ENCODE measurements around the gene GPR39.

GPR39 gene

DNA sequence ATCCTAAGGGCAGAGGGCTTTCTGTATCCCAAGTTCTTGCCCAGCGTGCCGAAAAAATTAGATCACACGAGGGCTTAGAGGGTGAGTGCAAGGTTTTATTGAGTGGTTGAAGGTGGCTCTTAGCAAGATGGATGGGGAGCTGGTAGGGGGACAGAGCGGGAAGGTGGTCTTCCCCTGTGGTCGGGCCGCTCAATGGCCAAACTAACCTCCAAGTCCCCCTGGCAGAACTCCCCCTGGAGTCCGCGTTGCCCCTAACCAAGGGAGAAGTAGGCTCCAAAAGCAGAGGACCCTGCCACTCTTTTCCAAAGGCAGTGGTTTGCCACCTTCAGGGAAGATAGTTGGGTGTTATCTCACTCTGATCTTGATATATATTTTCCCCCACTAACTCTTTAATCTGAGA lies 190.0 kb downstream of the GPR39 start:
- DNase-seq = no peak

DNA sequence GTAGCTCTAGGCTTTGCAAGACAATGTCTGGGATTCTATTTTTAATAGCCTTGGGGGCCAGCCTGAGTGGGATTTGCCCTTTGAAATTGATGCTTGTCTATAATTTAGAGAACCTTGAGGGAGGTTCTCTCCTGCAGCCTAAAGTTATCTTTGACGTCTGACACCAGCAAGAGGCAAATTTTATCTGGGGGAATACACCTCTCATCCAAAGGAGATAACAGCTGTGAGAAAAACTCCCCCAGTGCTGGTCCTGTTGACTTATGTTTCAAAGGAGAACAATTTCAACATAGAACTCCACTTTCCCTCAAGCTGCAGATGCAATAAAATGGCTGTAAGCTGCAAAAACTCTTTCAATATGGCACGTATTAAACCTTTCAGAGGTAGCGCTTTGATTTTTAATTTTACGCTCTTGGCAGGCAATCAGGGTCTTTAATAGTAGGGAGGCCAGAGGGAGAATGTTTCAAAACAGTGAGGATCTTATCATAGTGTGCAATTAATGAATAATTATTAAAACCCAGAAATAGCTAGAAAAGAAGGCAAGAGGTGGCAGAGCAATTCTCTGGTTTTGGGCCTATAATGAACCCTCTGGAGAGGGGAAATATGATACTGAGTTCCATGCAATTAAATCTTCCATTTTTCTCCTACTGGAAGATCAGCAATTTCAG lies 191.0 kb downstream of the GPR39 start:
- no peak for DNase-seq

DNA sequence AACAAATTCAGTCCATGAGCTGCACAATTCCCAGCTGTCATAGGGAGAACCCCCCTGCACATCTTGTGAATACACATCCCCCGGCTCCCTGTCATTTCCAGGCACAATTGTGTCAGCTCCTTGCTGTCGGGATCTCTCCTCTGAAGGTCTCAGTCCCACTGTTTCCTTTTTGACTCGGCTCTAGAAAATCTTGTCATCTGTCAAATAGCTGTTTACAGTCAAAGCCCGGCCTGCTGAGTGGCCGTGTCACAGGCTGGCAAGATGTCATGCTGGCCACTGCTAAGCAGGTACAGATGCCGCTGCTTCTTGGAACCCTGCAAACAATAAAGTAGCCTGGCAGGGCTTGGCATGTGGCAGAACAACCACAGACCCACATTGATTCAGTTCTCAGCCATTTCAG lies 191.7 kb downstream of the GPR39 start:
- DNase-seq = no peak

DNA sequence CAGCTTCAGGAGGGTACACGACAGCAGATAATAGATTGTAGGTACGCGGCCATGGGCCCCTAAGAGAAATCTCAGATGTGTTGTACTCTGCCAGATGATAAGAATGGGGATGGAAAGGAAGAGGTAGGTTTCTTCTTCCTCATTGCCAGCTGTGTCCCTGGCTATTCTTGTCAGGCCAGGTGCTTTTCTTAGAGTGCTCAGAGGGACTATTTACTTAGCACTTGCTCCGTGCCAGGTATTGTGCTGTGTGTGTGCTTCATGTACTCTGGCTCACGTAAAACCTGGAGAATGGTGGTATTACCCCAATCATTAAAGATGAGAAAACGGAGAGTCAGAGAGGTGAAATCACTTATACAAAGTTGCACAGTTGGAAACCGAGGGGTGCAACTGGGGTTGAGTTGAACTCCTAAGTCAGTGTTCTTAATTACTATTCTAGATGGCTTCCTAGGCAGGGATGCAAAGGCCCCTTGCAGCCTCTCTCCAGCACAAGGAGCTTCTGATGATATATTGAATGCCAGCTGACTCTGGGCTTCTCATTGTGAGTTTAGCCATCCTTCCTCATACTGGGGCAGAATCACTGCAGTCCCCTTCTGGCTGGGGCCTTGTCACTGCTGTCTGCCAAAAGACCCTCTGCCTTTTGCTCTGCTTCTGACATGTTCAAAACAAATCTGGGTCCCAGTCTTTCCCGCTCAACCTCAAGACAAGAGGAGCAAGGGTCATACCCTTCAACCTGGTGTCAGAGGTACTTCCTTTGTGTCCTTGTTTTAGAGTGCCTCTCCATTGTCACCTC lies 192.7 kb downstream of the GPR39 start:
- DNase-seq = no peak

DNA sequence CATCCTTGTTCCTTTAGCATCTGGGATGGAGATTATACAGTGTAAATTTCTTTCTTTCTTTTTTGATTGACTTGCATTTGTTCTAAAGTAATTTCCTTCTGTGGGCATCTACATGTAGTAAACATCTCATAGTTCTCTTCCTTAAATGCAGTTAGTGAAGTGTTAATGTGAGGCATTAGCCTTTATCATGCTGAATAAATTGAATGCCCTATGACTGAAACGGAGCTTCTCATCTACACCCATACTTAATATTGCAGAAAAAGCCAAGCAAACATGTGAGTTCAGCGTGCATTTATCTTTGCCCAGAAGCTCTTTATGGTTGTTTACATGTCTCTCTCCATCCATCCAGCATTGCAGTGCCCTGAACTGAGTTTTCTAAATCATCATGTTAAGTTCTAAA lies 195.1 kb downstream of the GPR39 start:
- no peak for DNase-seq

DNA sequence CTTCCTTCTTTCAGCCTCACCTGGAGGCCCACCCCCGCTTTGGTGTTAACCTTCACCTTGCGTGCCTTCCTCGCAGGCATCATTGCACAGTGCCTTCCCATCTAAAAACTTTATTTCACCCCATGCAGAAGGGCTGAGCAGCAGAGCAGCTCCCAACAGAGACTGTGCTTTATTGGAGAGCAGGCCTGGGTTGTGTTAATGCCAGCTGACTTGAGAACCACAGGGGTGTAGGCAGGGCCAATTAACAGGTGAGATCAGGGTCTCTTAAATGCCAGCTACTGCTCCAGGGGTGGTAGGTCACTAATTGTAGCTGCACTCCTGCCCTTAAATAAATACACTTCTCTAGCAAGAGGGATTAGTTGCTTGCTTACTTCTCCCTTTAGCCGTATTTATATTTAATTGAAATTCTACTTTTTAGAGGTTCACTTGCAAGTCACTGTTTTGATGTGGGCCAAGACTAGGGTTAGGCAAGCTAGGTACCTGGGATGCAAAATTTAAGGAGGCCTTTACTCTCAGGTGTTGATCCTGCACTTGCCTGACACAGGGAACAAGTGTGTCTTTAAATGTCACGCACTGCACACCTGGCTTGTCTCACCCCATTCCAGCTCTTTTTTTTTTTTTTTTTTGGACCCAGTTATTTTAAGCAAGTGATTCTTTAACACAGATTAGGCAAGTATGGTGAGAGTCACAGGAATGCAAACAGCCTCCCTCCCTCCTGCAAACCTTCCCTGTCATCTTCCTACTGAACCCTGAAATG lies 198.9 kb downstream of the GPR39 start:
- no peak for DNase-seq

DNA sequence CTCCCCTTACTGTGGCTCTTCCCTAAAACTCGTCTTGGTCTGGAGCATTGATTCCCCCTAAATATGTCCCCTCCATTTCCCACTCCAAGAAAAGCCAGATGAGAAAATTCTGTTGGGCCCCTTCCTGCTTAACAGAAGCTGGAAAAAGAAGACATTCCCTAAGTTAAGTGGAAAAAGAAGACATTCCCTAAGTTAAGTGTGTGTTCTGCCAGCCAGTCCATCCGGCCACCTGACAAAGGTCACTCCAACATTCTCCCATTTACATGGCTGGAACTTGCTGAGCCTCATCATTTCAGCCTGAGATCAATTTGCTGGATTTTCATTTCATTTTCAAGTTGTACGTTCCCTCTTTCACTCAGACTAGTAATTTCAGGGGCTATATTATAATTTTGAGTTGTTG lies 201.4 kb downstream of the GPR39 start:
- no peak for DNase-seq

DNA sequence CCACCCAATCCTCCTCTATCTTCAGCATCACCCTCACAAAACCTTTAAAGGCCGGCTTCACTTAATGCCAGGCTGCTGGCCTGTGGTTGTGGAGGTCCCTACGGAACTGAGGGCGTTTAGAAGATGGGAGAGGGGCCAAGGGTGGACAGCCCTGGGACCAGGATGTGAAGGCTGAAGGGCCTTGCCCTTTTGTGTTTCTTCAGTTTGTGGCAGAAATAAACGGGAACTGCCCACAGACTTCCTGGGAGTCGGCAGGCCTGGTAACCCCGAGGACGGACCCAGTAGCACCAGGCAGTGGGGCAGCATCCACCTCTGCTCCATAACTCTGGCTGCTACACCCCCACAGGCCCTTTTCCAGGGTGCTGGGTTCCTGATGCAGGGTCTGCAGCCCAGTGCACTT lies 202.1 kb downstream of the GPR39 start:
- DNase-seq = no peak

DNA sequence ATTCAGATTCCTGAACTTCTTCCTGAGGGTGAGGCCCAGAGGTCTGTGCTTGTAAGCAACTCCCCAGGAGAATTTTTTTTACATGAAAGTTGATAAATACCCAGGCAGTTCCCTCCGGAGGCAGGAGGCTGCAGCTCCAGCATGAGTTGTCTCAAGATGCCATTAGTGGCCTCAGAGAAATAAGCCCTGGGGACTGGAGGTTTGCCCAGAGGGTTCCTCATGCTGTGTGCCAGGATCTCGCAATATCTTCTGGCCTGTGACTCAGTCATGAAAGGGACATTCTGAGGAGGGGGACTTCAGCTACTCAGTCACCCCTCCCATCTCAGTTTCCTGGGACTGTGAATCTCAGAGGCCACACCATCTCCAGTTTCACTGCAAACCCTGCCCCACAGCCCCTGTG lies 203.5 kb downstream of the GPR39 start:
- no peak for DNase-seq

DNA sequence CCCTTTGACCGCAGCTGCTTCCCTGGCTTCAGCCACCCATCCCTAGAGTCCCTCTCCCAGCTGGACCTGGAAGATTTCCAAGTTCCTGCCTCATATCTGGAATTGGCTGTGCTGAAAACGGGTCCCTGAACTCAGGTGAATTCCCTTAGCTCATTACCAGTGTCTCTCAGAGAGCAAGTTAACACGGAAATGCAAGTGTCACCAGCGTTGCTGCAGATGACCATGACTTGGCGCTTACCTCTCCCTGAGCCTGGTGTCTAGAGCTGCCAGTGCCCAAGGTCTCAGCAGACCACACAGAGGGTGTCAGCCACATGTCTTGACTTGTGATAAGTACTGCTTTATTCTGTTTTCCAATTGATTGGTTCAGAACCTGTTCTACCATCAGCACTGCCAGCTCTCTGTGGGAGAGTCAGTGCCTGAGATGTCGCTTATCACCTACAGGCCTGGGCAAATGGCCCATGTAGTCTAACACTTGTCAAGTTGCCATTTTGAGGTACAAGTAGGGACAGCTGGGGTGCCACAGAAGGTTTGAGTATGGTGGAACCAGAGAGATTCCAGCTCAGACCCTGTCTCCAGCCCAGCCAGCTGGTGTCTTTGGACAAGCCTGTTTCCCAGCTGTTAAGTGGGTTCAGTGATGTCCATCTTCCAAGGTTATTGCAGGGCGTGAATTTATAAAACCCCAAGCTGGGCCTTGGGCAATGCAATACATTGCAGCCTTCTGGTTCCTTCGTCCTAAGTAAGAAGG lies 204.7 kb downstream of the GPR39 start:
- DNase-seq = no peak

DNA sequence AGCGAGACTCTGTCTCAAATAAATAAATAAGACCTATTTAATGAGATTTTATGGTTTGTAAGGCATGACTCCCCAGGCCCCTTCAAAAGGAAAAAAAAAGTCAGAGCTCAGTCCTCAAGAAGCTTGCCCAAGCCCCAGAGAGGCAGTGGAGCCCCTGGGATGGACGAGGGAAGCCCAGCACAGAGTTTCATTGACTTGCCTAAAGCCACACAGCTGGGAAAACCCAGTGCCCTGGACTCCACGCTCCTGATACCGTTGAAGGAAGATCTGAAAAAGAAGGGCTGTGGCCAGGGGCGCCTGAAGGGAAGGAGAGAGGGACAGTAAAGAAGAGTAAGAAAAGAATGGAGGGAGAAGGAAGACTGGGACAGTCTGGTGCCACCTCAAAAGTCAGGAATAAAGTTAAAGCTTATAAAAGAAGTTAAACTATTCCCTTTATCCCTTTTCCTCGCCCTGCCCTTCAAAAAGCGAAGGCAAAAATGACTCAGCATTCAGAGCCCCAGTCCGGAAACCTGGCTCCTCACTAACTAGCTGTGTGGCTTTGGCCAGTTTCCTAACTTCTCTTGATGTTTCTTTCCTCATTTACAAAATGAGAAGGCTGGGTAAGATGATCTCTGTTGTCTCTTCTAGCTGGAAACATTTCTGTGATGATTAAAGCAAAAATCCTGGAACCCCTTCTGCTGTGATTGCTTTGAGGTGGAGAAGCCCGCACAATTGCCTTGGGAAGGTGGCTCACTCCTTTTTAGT lies 206.7 kb downstream of the GPR39 start:
- DNase-seq = no peak

DNA sequence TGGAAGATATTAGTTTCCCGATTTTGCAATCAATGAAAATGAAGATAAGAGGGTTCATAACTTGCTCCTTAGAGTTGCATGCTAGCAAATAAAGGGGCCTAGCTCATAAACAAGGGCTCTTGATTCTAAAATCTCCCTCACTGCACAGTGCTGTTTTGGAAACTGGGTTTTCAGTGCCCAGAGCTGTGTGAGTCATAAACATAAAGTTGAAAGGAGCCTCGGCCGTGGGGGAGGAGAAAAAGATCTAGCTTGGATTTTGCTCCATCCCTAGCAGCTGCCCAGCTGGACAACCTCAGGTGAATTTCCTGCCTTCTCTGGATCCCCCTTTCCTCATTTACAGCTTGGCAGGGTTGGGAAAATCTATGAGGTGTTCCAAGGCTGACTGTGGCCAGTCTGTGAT lies 210.9 kb downstream of the GPR39 start:
- DNase-seq = no peak

DNA sequence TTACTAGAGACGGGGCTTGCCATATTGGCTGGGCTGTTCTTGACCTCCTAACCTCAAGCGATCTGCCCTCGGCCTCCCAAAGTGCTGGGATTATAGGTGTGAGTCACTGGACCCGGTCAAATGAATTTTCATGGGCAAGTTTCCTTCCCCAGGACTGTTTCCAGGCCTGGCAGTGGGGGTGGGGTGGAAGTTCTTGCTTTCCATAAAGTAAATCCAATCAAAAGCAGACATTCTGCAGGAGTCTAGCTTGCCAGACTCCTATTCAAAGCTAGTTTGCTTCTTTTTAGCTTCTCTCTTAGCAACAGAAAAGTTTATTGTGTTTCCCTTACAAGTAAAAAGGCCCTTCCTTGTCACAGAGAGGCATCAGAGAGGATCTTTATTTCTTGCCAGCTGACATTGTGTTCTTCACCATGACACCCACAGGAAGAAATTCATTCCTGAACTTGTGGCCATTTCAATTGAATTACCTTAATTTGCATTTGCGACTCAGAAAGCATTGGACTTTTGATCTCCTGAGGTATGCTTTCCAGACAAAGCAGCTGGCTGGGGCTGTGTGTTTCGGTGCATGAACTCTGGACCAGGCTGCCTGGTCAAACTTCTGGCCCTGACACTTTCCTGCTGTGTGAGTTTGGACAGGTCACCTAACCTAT lies 215.5 kb downstream of the GPR39 start:
- no peak for DNase-seq

DNA sequence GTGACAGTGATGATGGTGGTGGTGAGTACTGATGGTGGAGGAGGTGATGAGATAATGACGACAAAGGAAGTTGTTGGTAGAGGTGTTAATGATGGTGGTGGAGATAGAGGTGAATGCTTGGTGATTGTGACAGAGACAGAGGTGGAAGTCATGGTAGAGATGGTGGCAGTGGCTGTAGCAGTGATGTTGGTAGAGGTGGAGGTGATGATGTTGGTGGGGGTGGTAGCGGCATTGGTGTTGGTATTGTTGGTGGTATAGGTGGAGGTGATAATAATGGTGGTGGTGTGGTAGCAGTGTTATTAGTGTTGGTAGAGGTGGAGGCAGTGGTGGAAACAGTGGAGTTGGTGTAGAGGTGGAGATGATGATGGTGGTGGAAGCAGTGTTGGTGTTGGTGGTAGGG lies 217.0 kb downstream of the GPR39 start:
- no peak for DNase-seq

DNA sequence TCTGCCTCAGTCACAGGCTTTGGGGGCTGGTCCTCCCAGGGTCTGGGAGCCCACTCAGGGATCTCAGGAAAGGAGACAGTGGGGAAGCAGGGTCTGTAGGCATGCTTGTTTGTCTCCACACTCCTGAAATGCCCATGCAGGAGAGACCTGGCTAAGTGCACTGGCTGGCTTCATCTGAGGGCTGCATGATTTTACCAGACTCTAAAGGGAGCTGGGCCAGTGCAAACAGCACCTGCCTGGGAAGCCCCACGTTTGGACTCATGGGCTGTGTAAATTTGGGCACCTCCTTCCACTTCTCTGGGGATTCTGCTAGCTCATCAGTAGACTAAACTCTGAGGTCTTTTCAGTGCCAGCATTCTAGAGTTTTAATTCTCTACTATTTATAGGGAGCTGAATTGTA lies 219.7 kb downstream of the GPR39 start:
- DNase-seq = no peak

DNA sequence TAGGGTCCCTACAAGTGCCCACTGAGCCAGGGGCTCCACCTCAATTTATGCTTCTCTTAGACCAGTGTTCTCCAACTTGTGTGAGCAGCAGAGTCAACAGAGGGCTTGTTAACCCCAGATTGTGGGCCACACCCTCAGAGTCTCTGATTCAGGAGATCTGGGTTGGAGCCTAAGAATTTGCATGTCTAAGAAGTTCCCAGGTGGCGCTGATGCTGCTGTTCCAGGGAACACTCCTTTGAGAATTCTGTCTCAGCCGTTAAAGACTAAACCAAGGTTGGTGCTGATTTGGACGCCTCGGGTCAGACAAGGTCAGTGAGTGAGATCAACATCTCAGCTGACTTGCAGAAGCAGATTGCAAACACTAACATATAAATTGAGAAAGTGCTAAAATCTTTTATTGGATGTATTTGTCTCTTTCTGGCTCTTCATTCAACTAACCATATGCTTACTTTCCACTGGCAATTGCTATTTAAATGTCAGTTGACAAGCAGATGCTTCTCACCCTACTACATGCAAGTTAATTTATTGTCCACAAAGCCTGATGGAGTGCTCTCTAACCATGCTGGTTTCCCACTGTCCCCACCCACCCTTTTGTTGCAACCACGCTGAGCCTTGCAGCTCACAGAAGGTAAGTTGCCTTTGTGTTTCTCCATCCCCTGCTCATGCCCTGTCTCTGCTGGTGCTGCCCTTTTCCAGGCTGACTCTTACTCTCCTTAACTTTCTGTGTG lies 221.9 kb downstream of the GPR39 start:
- no peak for DNase-seq

DNA sequence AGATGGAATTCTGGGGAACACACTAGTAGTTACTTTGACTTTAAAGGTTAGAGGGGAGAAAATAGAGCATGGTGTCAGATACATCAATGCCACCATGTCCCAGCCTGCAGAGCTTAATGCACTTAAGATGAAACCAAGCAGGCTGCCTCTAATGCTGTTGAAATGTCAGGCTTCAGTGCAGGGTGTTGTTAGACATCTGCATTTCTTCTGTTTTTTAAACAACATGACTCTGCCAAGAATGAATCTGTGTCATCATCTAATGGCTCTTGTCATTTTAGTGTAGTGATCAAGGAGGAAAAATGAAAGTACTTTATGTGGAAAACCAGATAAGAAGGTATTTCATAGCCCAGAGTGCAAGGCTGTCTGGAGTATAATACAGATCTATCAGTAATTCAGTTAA lies 223.5 kb downstream of the GPR39 start:
- no peak for DNase-seq

DNA sequence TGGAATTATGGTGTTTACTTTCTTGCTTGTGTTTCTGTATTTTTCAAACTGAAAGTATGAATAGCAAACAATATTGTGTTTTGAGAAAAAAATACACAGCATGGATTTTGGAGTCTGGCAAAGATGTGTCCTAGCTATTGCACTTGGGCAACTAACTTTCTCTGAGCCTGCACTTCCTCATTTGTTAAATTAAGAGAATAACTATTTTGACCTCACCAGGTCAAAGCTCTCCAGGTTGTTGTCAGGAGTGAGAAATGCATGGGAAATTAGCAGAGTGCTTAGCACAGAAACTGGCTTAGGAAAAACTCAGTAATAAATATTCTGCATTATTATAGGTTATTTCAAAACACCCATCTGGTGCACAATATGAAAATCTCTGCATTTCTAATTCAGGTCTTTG lies 225.2 kb downstream of the GPR39 start:
- DNase-seq = no peak

DNA sequence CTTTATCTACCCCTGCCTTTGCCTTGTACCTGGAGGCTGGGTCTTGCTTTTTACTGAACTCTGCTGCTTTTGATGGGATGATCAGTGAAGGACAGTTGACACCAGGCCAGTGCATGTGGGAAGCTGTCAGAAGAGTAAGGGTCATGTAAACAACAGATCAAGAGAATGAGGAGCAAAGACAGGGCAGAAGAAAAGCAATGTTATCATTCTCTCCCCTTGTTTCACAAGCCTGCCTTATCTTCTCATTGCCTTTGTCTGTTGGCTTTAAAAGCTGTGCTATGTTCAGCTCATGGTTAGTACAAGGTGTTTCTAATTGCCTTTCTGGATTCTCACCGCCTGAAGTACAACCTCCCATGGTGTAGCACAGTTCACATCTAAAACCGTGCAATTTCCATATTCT lies 225.8 kb downstream of the GPR39 start:
- DNase-seq = no peak

DNA sequence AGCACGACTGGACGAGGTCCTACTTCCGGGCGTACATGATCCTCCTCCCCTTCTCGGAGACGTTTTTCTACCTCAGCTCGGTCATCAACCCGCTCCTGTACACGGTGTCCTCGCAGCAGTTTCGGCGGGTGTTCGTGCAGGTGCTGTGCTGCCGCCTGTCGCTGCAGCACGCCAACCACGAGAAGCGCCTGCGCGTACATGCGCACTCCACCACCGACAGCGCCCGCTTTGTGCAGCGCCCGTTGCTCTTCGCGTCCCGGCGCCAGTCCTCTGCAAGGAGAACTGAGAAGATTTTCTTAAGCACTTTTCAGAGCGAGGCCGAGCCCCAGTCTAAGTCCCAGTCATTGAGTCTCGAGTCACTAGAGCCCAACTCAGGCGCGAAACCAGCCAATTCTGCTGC lies 228.6 kb downstream of the GPR39 start:
- DNase-seq = no peak
